ENCODE measurements around the gene NQO2.

- TF ChIP-seq CTCF (IDR thresholded peaks at IDR 0.05) (no peak), POLR2A (IDR thresholded peaks at IDR 0.05) (no peak), EP300 (IDR thresholded peaks at IDR 0.05) (no peak), POLR2AphosphoS5 (IDR thresholded peaks at IDR 0.05) (no peak)
These were observed 53.5 kb downstream of the NQO2 start for GRCh38 chr6:3053231-3053508.
